AG04449 (cell line): Measurements from ENCODE around the gene SLC2A14.
"Not testable (repeated sequence)": the region's sequence is repeated elsewhere in the genome, so short reads cannot be mapped to it uniquely, and the experiment has no call there.

Source experiments
- CTCF ChIA-PET: fragments of 350-600 bp; formaldehyde crosslinking; extraction: SDS; loops from one replicate; lab custom pipeline; 2021; ENCODE audit warnings: antibody characterized with exemption; lab: Yijun Ruan, JAX
- POLR2A ChIA-PET: fragments of 400-600, 350-600 bp; formaldehyde crosslinking; extraction: SDS; loops from one replicate; lab custom pipeline; 2020; ENCODE audit warnings: antibody characterized with exemption, inconsistent platforms; lab: Yijun Ruan, JAX
- DNase-seq: peaks from one replicate; pipeline ENCODE4 v3.0.0-alpha.2; 2010; ENCODE audit warnings: low read depth, low spot score
- H3K4me3 ChIP-seq: 2 replicates; pipeline ENCODE4 v1.5.1; 2011; ENCODE audit warnings: low read depth, mild to moderate bottlenecking, control low read depth, low read length
- TF ChIP-seq, protein P1 (sequence below): IDR thresholded peaks from one replicate; pipeline ENCODE4 v1.5.1; 2011; ENCODE audit warnings: mild to moderate bottlenecking, moderate library complexity, low read length, control low read depth, inconsistent platforms; ENCODE audit not compliant: insufficient read depth; ENCODE audit errors: missing control alignments

SLC2A14 gene

DNA sequence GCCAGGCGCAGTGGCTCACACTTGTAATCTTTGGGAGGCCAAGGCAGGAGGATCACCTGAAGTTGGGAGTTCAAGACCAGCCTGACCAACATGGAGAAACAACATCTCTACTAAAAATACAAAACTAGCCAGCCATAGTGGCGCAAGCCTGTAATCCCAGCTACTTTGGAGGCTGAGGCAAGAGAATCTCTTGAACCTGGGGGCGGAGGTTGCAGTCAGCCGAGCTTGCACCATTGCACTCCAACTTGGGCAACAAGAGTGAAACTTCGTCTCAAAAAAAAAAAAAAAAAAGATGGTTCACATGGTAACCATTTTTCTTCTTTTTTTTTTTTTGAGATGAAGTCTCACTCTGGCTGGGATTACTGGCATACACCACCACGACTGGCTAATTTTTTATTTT lies 35.3 kb downstream of the SLC2A14 start:
- ChIA-PET CTCF (no interaction called here), POLR2A (no interaction called here)
- no peak overlapping the region for H3K4me3 ChIP-seq
- TF ChIP-seq, protein P1, sequence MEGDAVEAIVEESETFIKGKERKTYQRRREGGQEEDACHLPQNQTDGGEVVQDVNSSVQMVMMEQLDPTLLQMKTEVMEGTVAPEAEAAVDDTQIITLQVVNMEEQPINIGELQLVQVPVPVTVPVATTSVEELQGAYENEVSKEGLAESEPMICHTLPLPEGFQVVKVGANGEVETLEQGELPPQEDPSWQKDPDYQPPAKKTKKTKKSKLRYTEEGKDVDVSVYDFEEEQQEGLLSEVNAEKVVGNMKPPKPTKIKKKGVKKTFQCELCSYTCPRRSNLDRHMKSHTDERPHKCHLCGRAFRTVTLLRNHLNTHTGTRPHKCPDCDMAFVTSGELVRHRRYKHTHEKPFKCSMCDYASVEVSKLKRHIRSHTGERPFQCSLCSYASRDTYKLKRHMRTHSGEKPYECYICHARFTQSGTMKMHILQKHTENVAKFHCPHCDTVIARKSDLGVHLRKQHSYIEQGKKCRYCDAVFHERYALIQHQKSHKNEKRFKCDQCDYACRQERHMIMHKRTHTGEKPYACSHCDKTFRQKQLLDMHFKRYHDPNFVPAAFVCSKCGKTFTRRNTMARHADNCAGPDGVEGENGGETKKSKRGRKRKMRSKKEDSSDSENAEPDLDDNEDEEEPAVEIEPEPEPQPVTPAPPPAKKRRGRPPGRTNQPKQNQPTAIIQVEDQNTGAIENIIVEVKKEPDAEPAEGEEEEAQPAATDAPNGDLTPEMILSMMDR, result no peak
- DNase-seq, result no peak

DNA sequence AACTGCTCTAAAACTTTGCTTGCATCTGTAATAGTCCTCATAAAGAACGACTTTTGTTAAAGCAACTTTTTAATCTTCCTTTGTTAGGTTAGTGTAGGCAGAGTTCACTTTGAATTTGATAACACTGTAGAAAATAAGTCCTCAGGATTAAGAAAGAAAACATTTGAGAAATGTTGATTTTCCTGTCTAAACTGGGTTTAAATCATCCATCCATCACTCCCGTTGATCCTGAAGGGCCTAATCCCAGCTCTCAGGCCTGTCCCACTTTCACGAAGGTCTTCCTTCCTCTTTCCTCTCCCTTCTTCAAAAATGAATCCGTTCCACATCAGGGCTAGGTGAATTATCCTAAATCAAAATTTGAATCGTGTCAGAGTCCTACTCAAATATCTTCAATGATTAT lies 36.9 kb downstream of the SLC2A14 start:
- DNase-seq, result no peak
- ChIA-PET CTCF (interaction anchor here (1.0 to 1.8 kb wide), 3 partner anchors 15 to 21 kb away, joined by 3 to 5 read pairs (median 3); no protein-coding TSS in a partner anchor), POLR2A (no interaction called here)
- TF ChIP-seq, protein P1, result no peak
- no peak overlapping the region for H3K4me3 ChIP-seq

DNA sequence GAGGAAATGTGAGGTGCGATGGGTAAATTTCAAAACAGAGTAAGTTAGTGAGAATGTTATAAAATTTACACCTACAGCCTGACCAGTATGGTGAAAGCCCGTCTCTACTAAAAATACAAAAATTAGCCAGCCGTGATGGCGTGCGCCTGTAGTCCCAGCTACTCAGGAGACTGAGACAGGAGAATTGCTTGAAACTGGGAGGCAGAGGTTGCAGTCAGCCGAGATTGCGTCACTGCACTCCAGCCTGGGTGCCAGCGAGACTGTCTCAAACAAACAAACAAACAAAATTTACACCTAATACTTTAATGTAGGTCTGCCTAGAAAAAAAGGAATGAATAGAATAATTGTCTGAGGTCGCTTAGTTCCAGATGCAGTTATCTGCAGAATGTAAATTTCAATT lies 37.6 kb downstream of the SLC2A14 start:
- ChIA-PET CTCF (interaction anchor here (1.0 kb wide), 1 partner anchor 19 kb away, joined by 3 read pairs; no protein-coding TSS in a partner anchor), POLR2A (no interaction called here)
- TF ChIP-seq, protein P1, result no peak
- no peak for DNase-seq
- no peak overlapping the region for H3K4me3 ChIP-seq

DNA sequence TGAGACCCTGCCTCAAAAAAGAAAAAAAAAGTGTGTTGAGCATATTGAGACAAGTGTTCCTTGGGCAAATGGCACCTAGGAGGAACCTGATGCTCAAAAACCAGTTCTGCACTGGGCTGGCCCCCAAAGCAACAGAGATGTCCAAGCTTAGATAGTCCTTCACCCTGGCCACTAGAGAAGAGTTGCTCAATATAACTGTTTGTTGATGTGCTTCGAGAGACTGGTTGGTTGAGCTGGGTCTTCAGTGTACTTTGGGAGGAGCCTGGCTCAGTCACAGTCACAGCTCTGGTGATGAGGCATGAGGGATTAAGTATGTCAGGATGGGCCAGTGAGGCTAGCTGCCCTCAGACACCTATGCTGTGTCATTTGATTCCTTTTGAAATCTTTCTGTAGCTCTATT lies 38.0 kb downstream of the SLC2A14 start:
- no peak overlapping the region for H3K4me3 ChIP-seq
- no peak for DNase-seq
- TF ChIP-seq, protein P1, result no peak
- ChIA-PET POLR2A (interaction anchor here (0.9 kb wide), 1 partner anchor 102 kb away, joined by 4 read pairs; no protein-coding TSS in a partner anchor), CTCF (interaction anchor here (1.0 kb wide), 1 partner anchor 99 kb away, joined by 8 read pairs; no protein-coding TSS in a partner anchor)

DNA sequence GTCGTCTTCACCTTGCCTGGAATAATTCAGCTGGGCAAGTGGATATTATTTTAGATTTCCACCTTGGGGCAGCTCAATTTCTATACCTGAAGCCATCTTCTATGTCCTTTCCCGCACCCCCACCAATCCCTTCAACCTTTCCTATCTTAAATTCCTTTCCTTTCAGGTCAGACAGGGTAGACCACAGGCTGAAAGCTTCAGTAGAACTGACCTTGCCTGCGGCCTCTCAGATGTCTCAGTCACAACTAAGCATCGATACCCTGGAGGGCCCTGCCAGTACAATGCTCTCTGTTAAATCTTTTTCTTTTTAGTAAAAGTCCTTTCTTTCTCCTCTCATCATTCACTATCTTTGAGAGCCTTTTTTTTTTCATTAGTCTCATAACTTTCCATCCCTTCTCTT lies 38.9 kb downstream of the SLC2A14 start:
- CTCF ChIA-PET, result interaction anchor here (0.5 to 4.2 kb wide), 6 partner anchors 16 to 823 kb away, joined by 3 to 19 read pairs (median 3); no protein-coding TSS in a partner anchor
- DNase-seq, result no peak
- POLR2A ChIA-PET, result interaction anchor here (0.9 kb wide), 1 partner anchor 103 kb away, joined by 4 read pairs; no protein-coding TSS in a partner anchor
- TF ChIP-seq, protein P1, result no peak
- no peak overlapping the region for H3K4me3 ChIP-seq

DNA sequence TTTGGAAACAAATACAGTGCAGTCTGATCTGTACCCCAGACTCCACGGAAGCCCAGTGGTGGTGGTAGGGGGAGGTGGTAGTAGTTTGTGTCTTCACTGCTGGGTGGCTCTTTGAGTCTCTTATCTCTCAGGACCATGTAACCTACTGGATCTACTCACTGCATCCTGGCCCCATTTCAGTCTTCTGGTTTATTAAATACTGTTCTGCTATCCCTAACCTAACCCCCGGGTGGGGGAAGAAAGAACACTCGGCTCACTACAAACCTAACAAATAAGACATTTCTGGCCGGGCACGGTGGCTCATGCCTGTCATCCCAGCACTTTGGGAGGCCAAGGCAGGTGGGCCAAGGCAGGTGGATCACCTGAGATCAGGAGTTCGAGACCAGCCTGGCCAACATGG lies 39.5 kb downstream of the SLC2A14 start:
- H3K4me3 ChIP-seq, POLR2A ChIA-PET, DNase-seq: not testable (repeated sequence)
- CTCF ChIA-PET, result interaction anchor here (1.0 to 4.2 kb wide), 12 partner anchors 10 to 245 kb away, joined by 3 to 41 read pairs (median 6); partner anchors contain the start of gene SLC2A3

DNA sequence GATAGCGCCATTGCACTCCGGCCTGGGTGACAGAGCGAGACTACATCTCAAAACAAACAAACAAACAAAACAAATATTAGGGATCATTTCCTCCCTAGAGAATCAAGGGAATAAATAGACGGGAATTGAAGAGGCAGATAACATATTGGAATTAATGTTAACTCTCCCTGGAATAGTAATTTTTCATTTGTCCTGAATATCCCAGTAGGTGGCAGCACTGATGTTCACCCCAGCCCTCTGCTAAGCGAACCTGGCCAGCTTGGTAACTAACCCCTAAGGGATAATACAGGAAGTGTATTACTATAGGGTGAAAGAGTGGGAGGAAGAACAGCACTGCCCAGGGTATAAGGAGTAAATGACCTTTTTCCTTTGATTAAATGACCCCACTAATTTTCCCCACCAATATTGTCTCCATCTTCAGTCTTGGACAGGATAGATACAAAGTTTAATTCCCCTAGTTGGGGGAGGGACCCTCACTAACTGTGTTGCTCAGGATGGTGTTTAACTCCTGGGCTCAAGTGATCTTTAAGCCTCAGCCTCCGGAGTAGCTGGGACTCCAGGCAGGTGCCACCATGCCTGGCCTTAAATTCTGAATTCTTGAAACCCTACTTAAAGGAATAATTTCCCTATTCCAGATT lies 40.5 kb downstream of the SLC2A14 start:
- no peak overlapping the region for H3K4me3 ChIP-seq
- ChIA-PET CTCF (interaction anchor here (0.7 to 4.2 kb wide), 19 partner anchors 9 to 246 kb away, joined by 3 to 41 read pairs (median 4); partner anchors contain the start of genes C3AR1, FOXJ2 and SLC2A3), POLR2A (no interaction called here)
- TF ChIP-seq, protein P1, result peak; percentile 64
- DNase-seq, result peak; percentile 34

DNA sequence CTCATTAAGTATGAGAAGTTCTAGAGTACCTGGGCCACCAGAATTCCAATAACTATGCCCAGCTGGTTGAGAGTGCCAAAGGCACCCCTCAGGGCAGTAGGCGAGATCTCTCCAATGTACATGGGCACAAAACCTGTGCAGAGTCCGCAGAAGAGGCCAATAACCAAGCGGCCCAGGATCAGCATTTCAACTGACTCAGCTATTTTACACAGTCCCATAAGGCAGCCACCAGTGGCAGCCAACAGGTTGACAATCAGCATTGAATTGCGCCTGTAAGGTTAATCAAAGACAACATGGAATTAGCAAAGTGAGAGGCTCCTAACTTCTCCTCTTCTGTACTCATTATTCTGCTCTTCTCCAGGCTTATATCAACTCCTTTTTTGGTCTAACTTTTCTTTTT lies 43.0 kb downstream of the SLC2A14 start:
- DNase-seq, H3K4me3 ChIP-seq, POLR2A ChIA-PET: not testable (repeated sequence)
- CTCF ChIA-PET, result interaction anchor here (1.5 to 3.7 kb wide), 2 partner anchors 104 to 248 kb away, joined by 11 to 41 read pairs; partner anchors contain the start of gene SLC2A3

DNA sequence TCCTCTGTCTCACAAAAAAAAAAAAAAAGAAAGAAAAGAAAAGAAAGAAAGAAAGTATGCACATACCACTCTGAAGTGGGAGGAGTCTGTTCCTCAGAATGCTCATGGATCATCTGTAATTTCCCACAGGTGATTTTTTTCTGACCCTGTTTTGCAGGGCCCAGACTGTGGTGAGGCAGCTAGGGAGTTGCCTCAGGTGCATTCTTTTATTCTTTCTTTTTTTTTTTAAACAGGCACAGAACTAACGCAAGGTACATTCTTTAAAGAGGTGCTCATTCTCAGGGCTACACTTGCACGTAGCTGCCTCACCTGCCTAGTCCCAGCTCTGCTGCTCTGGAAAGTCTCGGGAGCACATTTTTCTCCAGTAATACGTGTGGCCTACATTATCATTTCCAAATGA lies 47.0 kb downstream of the SLC2A14 start:
- H3K4me3 ChIP-seq, DNase-seq, CTCF ChIA-PET, POLR2A ChIA-PET: not testable (repeated sequence)
